Transverse colon (tissue), 3 donors: ENCODE data around the gene LGALS9.

Experiments
- POLR2A ChIP-seq: fragments of 450-650 bp; IDR thresholded peaks from one replicate; pipeline ENCODE4 v1.6.1; 2016; ENCODE audit warnings: antibody characterized with exemption, mild to moderate bottlenecking, moderate library complexity
- TF ChIP-seq, protein P1 (sequence below), 5 experiments: fragments of 200-600 bp in 3 of 5; fragments of 450-650 bp in 2 of 5; sonication (generic) in 3 of 5; IDR thresholded peaks; 1 replicate in 2 of 5; 2 replicates in 3 of 5; pipeline ENCODE4 v1.5.1; 2016 to 2017; ENCODE audit warnings: antibody characterized with exemption in 5 of 5, inconsistent platforms in 3 of 5, mild to moderate bottlenecking in 2 of 5, moderate library complexity in 1 of 5

- TF ChIP-seq, protein P1, sequence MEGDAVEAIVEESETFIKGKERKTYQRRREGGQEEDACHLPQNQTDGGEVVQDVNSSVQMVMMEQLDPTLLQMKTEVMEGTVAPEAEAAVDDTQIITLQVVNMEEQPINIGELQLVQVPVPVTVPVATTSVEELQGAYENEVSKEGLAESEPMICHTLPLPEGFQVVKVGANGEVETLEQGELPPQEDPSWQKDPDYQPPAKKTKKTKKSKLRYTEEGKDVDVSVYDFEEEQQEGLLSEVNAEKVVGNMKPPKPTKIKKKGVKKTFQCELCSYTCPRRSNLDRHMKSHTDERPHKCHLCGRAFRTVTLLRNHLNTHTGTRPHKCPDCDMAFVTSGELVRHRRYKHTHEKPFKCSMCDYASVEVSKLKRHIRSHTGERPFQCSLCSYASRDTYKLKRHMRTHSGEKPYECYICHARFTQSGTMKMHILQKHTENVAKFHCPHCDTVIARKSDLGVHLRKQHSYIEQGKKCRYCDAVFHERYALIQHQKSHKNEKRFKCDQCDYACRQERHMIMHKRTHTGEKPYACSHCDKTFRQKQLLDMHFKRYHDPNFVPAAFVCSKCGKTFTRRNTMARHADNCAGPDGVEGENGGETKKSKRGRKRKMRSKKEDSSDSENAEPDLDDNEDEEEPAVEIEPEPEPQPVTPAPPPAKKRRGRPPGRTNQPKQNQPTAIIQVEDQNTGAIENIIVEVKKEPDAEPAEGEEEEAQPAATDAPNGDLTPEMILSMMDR (IDR thresholded peaks at IDR 0.05): no peak
- TF ChIP-seq POLR2A: no peak
Measured at GRCh38 chr17:27608328-27609230, 22.4 kb upstream of the LGALS9 start.
